HL-60 (cell line): Measurements from ENCODE around the gene LAMA2.

Source experiments
- POLR2AphosphoS5 ChIP-seq: IDR thresholded peaks from 2 replicates; pipeline ENCODE4 v1.6.1; 2012; ENCODE audit warnings: low read depth
- SPI1 ChIP-seq: IDR thresholded peaks from 2 replicates; pipeline ENCODE4 v1.6.1; 2012; ENCODE audit warnings: low read depth, mild to moderate bottlenecking, borderline replicate concordance
- TF ChIP-seq, protein P1 (sequence below): IDR thresholded peaks from one replicate; pipeline ENCODE4 v1.5.1; 2011; ENCODE audit warnings: low read length, control low read depth, inconsistent platforms; ENCODE audit not compliant: insufficient read depth
- TF ChIP-seq, protein P2 (sequence below): IDR thresholded peaks from 2 replicates; pipeline ENCODE4 v1.6.1; 2012; ENCODE audit warnings: low read depth; ENCODE audit not compliant: insufficient replicate concordance

DNA sequence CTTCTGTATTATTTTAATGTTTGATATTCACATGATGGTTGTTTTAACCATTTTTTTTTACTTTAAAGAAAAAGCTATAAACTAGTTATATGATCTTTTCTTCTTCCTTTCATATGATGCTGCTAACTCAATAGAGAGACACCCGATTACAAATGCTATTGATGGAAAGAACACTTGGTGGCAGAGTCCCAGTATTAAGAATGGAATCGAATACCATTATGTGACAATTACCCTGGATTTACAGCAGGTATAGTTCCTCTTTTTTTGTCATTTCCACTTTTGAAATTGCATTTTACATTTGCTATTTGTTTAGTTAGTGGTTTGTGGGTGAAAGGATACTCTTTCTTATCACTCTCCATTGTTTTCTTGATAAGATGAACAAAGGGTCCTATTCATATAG is 176.7 kb downstream of the LAMA2 start:
- TF ChIP-seq, protein P1, sequence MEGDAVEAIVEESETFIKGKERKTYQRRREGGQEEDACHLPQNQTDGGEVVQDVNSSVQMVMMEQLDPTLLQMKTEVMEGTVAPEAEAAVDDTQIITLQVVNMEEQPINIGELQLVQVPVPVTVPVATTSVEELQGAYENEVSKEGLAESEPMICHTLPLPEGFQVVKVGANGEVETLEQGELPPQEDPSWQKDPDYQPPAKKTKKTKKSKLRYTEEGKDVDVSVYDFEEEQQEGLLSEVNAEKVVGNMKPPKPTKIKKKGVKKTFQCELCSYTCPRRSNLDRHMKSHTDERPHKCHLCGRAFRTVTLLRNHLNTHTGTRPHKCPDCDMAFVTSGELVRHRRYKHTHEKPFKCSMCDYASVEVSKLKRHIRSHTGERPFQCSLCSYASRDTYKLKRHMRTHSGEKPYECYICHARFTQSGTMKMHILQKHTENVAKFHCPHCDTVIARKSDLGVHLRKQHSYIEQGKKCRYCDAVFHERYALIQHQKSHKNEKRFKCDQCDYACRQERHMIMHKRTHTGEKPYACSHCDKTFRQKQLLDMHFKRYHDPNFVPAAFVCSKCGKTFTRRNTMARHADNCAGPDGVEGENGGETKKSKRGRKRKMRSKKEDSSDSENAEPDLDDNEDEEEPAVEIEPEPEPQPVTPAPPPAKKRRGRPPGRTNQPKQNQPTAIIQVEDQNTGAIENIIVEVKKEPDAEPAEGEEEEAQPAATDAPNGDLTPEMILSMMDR, result no peak
- TF ChIP-seq, protein P2, sequence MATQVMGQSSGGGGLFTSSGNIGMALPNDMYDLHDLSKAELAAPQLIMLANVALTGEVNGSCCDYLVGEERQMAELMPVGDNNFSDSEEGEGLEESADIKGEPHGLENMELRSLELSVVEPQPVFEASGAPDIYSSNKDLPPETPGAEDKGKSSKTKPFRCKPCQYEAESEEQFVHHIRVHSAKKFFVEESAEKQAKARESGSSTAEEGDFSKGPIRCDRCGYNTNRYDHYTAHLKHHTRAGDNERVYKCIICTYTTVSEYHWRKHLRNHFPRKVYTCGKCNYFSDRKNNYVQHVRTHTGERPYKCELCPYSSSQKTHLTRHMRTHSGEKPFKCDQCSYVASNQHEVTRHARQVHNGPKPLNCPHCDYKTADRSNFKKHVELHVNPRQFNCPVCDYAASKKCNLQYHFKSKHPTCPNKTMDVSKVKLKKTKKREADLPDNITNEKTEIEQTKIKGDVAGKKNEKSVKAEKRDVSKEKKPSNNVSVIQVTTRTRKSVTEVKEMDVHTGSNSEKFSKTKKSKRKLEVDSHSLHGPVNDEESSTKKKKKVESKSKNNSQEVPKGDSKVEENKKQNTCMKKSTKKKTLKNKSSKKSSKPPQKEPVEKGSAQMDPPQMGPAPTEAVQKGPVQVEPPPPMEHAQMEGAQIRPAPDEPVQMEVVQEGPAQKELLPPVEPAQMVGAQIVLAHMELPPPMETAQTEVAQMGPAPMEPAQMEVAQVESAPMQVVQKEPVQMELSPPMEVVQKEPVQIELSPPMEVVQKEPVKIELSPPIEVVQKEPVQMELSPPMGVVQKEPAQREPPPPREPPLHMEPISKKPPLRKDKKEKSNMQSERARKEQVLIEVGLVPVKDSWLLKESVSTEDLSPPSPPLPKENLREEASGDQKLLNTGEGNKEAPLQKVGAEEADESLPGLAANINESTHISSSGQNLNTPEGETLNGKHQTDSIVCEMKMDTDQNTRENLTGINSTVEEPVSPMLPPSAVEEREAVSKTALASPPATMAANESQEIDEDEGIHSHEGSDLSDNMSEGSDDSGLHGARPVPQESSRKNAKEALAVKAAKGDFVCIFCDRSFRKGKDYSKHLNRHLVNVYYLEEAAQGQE, result no peak
- no peak for TF ChIP-seq POLR2AphosphoS5
- TF ChIP-seq SPI1, result no peak
